ENCODE results near the gene KIF15. TPM values are rescaled to one million over a fixed set of nuclear protein-coding genes. Genes with fewer than 3 reads are reported as not detected.

The KIF15 gene
- polyA plus RNA-seq, 2 of the 4 experiments (the other 2 are of a cell fraction): 8.7 to 13.5 TPM

- WGBS (ENCODE audit: missing lambda C conversion rate): 89% methylated on average over 7 of the region's 7 CpGs
- CTCF ChIA-PET: interaction anchor here (0.7 kb wide), 1 partner anchor 18 kb away, joined by 4 read pairs; no protein-coding TSS in a partner anchor
- no peak for TF ChIP-seq RAD21 (conservative IDR thresholded peaks at IDR 0.05 in 1 of 2, IDR thresholded peaks at IDR 0.05 in 1 of 2)
- TF ChIP-seq CHD4 (IDR thresholded peaks at IDR 0.05; ENCODE audit: borderline replicate concordance): no peak
- TF ChIP-seq EP300 (IDR thresholded peaks at IDR 0.05): no peak
- TF ChIP-seq BHLHE40 (IDR thresholded peaks at IDR 0.05; ENCODE audit: low read depth, low read length): no peak
- TF ChIP-seq EHMT2 (IDR thresholded peaks at IDR 0.05; ENCODE audit: low read depth): no peak
- no peak for TF ChIP-seq ZNF302 (CRISPR knock-in tag; IDR thresholded peaks at IDR 0.05)
- TF ChIP-seq REST (IDR thresholded peaks at IDR 0.05): no peak
- TF ChIP-seq ZSCAN20 (CRISPR knock-in tag; IDR thresholded peaks at IDR 0.05): no peak
- no peak for TF ChIP-seq MYC (IDR thresholded peaks at IDR 0.05; ENCODE audit: borderline replicate concordance, low read length)
- TF ChIP-seq CTCF (IDR thresholded peaks at IDR 0.05): no peak
- TF ChIP-seq ZC3H11A (IDR thresholded peaks at IDR 0.05): no peak
- TF ChIP-seq PHF8 (IDR thresholded peaks at IDR 0.05; ENCODE audit: borderline replicate concordance, low read depth): no peak
- TF ChIP-seq CEBPB (IDR thresholded peaks at IDR 0.05): no peak
- TF ChIP-seq HOXA7 (CRISPR knock-in tag; IDR thresholded peaks at IDR 0.05): no peak
- Histone ChIP-seq H3K27ac (no peak overlapping the region), H3K4me2 (no peak overlapping the region), H3K9me3 (no peaks in the 10 kb centered on the region), H3K4me3 (no peak overlapping the region), H3K4me1 (no peaks in the 10 kb centered on the region)
- POLR2A ChIA-PET: no interaction called here
- DNase-seq (ENCODE audit: low read depth in 1 of 2, low spot score in 1 of 2) (no peak), FAIRE-seq (no peak), ATAC-seq (no peak)
These were observed 71.8 kb downstream of the KIF15 start for GRCh38 chr3:44833394-44833793.

GRCh38 chr3:44835684-44836083 lies 74.1 kb downstream of the KIF15 start:
- ATAC-seq (no peak), DNase-seq (ENCODE audit: low read depth in 1 of 2, low spot score in 1 of 2) (no peak), FAIRE-seq (no peak)
- Histone ChIP-seq H3K27ac (no peak overlapping the region), H3K4me2 (no peak overlapping the region), H3K9me3 (no peaks in the 10 kb centered on the region), H3K4me3 (no peak overlapping the region), H3K4me1 (no peaks in the 10 kb centered on the region)
- WGBS (ENCODE audit: missing lambda C conversion rate): 94% methylated on average over 3 of the region's 3 CpGs
- POLR2A ChIA-PET: no interaction called here
- CTCF ChIA-PET: no interaction called here
- TF ChIP-seq EP300 (IDR thresholded peaks at IDR 0.05): no peak

- no peaks in the 10 kb centered on the region for H3K9me3 ChIP-seq
- H3K4me2 ChIP-seq: no peak overlapping the region
- no peak for ATAC-seq
- no peaks in the 10 kb centered on the region for H3K4me1 ChIP-seq
- no peak for FAIRE-seq
- no peak for DNase-seq (ENCODE audit: low read depth in 1 of 2, low spot score in 1 of 2)
- no peak overlapping the region for H3K4me3 ChIP-seq
- no peak overlapping the region for H3K27ac ChIP-seq
- TF ChIP-seq HEYL (CRISPR knock-in tag; IDR thresholded peaks at IDR 0.05) (no peak), KDM1A (IDR thresholded peaks at IDR 0.05; ENCODE audit: low read depth) (no peak), FOSL2 (IDR thresholded peaks at IDR 0.05) (no peak), FOSL2 (CRISPR knock-in tag; IDR thresholded peaks at IDR 0.05) (no peak), ESRRA (IDR thresholded peaks at IDR 0.05; ENCODE audit: borderline replicate concordance, low read length) (no peak), EHMT2 (IDR thresholded peaks at IDR 0.05; ENCODE audit: low read depth) (no peak), HOXA7 (CRISPR knock-in tag; IDR thresholded peaks at IDR 0.05) (no peak), EHF (CRISPR knock-in tag; IDR thresholded peaks at IDR 0.05) (no peak), FOXS1 (CRISPR knock-in tag; IDR thresholded peaks at IDR 0.05) (no peak), HOXB13 (CRISPR knock-in tag; IDR thresholded peaks at IDR 0.05; ENCODE audit: low read depth) (no peak), KDM5A (IDR thresholded peaks at IDR 0.05) (no peak), NPAS2 (CRISPR knock-in tag; IDR thresholded peaks at IDR 0.05; ENCODE audit: borderline replicate concordance) (no peak), TFCP2L1 (CRISPR knock-in tag; IDR thresholded peaks at IDR 0.05) (no peak)
- ChIA-PET POLR2A (no interaction called here), CTCF (interaction anchor here (0.6 kb wide), 1 partner anchor 79 kb away, joined by 3 read pairs; no protein-coding TSS in a partner anchor)
- 92% methylated on average over 2 of the region's 2 CpGs for WGBS (ENCODE audit: missing lambda C conversion rate)
These were observed 80.8 kb downstream of the KIF15 start for GRCh38 chr3:44842376-44842775.

Data from A549 (cell line).